Mucosa of rectum (tissue), 2 donors: ENCODE data around the gene RHBDD2.
A peak's percentile ranks its signal among the peaks of the same experiment; 100 is the strongest.
"Not testable (repeated sequence)": the region's sequence is repeated elsewhere in the genome, so short reads cannot be mapped to it uniquely, and the experiment has no call there.

Experiments used
- H3K27ac ChIP-seq, 2 donors: one replicate each; pipeline ENCODE4 v1.7.0; 2013; ENCODE audit warnings: inconsistent platforms in 2 of 2, low read depth in 2 of 2, low read length in 2 of 2
- H3K27me3 ChIP-seq, 2 donors: one replicate each; pipeline ENCODE4 v1.7.0; 2013; ENCODE audit warnings: low read length in 2 of 2; ENCODE audit not compliant: control insufficient read depth in 2 of 2, insufficient read depth in 2 of 2
- H3K36me3 ChIP-seq, 2 donors: one replicate each; pipeline ENCODE4 v1.7.0; 2013; ENCODE audit warnings: low read length in 2 of 2; ENCODE audit not compliant: control insufficient read depth in 2 of 2, insufficient read depth in 2 of 2
- H3K4me1 ChIP-seq, 2 donors: one replicate each; pipeline ENCODE4 v1.7.0; 2013; ENCODE audit warnings: low read length in 2 of 2, mild to moderate bottlenecking in 1 of 2; ENCODE audit not compliant: control insufficient read depth in 2 of 2, insufficient read depth in 2 of 2
- H3K4me3 ChIP-seq, 2 donors: one replicate each; pipeline ENCODE4 v1.7.0; 2013; ENCODE audit warnings: low read length in 2 of 2
- H3K9ac ChIP-seq, 2 donors: one replicate each; pipeline ENCODE4 v1.7.0; 2013; ENCODE audit warnings: low read length in 2 of 2, low read depth in 1 of 2, mild to moderate bottlenecking in 1 of 2
- H3K9me3 ChIP-seq, 2 donors: one replicate each; pipeline ENCODE4 v1.7.0; 2013; ENCODE audit warnings: low read length in 2 of 2; ENCODE audit not compliant: control insufficient read depth in 2 of 2
- donor health status: healthy.
- donor health status: Normal muscosa, but diverticular disease.

RHBDD2 gene

DNA sequence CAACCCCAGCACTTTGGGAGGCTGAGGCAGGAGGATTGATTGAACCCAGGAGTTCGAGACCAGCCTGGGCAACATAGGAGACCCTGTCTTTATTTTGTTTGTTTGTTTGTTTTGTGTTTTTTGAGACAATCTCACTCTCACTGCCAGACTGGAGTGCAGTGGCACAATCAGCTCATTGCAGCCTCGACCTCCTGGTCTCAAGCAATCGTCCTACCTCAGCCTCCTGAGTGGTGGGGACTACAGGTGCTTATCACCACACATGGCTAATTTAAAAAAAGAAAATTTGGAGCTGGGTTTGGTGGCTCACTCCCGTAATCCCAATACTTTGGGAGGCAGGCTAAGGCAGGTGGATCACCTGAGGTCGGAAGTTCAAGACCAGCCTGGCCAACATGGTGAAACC, 34.7 kb upstream of the RHBDD2 start:
- Histone ChIP-seq H3K9me3 (no peaks in the 10 kb centered on the region), H3K4me3 (no peak overlapping the region), H3K4me1 (peaks cover 0 to 3% of the 10 kb centered on the region in 2 donors), H3K27ac (no peak overlapping the region), H3K36me3 (no peaks in the 10 kb centered on the region), H3K9ac (no peak overlapping the region), H3K27me3 (no peaks in the 10 kb centered on the region)

DNA sequence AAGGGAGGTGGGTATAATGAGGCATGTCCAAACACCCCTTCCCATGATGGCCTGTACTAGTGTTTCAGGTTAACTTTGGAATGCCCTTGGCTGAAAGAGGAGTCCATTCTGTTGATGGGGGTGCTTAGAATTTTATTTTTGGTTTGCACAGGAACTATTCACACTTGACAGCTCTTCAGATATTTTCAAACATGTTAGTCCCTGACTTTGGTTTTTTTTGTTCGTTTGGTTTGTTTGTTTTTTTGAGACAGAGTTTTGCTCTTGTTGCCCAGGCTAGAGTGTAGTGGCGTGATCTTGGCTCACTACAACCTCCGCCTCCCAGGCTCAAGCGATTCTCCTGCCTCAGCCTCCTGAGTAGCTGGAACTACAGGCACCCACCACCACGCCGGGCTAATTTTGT, 33.7 kb upstream of the RHBDD2 start:
- not testable (repeated sequence) for H3K4me1 ChIP-seq, H3K36me3 ChIP-seq, H3K27ac ChIP-seq, H3K9ac ChIP-seq, H3K9me3 ChIP-seq, H3K4me3 ChIP-seq, H3K27me3 ChIP-seq

DNA sequence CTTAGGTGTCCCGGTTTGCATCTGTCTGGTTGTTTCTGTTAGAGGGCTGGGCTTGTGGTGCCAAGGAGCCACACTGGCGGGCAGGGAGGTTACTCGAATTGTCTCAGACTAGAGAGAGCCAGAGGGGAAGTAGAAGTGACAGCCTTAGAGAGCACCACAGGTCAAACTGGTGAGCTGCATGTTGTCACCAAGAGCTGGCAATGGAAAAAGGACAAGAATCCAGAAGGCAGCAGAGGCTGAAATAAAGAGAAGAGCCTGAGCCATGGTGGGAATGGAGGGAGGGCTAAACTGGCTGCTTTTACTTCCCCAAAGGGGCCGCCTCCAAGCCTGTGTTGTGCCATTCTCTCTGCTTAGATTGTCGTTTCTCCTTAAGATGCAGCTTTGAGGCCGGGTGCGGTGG, 31.1 kb upstream of the RHBDD2 start:
- Histone ChIP-seq H3K27me3 (no peaks in the 10 kb centered on the region), H3K9ac (no peak overlapping the region), H3K4me1 (peaks cover 0 to 3% of the 10 kb centered on the region in 2 donors), H3K9me3 (no peaks in the 10 kb centered on the region), H3K27ac (no peak overlapping the region), H3K36me3 (no peaks in the 10 kb centered on the region), H3K4me3 (no peak overlapping the region)

DNA sequence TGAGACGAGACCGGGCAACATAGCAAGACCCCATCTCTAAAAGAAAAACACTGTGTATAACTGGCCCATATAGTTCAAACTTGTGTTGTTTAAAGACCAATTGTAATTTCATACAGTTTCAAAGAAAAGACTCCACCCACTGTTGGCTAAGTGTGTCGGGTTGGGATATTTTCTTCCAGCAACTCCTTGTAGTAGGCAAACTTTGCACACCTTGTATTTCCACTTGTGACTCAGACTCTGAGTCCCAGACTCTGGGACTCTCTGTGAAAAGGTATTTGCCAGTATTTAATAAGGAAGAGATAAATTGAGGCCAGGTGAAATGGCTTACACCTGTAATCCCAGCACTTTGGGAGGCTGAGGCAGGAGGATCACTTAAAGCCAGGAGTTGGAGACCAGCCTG, 29.3 kb upstream of the RHBDD2 start:
- no peak overlapping the region for H3K4me3 ChIP-seq
- H3K4me1 ChIP-seq: no peaks in the 10 kb centered on the region
- H3K9ac ChIP-seq: no peak overlapping the region
- H3K36me3 ChIP-seq: no peaks in the 10 kb centered on the region
- H3K27me3 ChIP-seq: no peaks in the 10 kb centered on the region
- no peaks in the 10 kb centered on the region for H3K9me3 ChIP-seq
- no peak overlapping the region for H3K27ac ChIP-seq

DNA sequence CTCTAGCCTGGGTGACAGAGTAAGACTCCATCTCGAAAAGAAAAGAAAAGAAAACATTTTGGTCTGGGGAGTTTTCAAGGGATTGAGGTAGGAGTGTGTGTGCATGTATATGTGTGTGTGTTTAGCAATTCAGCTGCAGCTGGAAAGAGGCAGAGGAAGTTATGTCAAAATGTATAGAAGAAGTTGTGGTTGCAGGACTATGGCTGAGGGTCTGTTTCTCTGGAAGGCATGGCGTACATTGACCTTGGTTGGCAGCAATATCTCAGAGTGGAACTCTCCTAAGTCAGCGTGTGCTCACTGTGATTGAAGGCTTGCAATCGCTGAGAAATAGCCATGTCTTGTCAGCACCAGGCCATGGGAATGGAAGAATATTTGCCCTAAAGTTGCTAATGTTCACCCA, 28.6 kb upstream of the RHBDD2 start:
- Histone ChIP-seq H3K9ac (no peak overlapping the region), H3K9me3 (no peaks in the 10 kb centered on the region), H3K27ac (no peak overlapping the region), H3K27me3 (no peaks in the 10 kb centered on the region), H3K36me3 (no peaks in the 10 kb centered on the region), H3K4me3 (no peak overlapping the region), H3K4me1 (no peaks in the 10 kb centered on the region)

DNA sequence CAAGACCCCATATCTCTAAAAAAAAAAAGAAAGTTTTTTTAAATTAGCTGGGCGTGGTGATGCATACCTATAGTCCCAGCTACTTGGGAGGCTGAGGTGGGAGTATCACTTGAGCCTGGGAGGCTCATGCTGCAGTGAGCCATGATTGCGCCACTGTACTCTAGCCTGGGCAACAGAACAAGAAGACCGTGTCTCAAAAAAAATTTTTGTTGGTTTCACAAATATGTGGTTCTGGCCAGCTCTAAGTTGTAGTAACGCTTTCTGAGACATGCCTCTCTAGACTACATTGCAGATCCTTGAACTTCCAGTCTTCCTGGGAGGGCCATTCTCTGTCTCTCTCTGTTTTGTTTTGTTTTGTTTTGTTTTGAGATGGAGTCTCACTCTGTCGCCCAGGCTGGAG, 24.6 kb upstream of the RHBDD2 start:
- Histone ChIP-seq H3K36me3 (no peaks in the 10 kb centered on the region), H3K9me3 (no peaks in the 10 kb centered on the region), H3K27me3 (no peaks in the 10 kb centered on the region), H3K27ac (no peak overlapping the region), H3K9ac (no peak overlapping the region), H3K4me1 (no peaks in the 10 kb centered on the region), H3K4me3 (no peak overlapping the region)

DNA sequence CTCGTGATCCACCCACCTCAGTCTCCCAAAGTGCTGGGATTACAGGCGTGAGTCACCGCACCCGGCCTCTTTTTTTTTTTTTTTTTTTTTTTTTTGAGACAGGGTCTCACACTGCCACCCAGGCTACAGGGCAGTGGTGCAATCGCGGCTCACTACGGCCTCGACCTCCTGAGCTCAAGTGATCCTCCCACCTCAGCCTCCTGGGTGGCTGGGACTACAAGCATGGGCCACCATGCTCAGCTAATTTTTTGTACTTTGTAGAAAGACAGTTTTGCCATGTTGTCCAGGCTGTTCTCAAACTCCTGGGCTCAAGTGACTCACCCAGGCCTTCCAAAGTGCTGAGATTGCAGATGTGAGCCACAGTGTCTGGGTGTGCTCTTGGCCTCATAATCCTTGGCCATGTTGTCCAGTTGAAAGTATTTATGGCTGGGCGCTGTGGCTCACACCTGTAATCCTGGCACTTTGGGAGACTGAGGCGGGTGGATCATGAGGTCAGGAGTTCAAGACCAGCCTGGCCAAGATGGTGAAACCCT, 24.0 kb upstream of the RHBDD2 start:
- not testable (repeated sequence) for H3K9ac ChIP-seq, H3K36me3 ChIP-seq, H3K4me3 ChIP-seq, H3K9me3 ChIP-seq, H3K27ac ChIP-seq, H3K27me3 ChIP-seq, H3K4me1 ChIP-seq

DNA sequence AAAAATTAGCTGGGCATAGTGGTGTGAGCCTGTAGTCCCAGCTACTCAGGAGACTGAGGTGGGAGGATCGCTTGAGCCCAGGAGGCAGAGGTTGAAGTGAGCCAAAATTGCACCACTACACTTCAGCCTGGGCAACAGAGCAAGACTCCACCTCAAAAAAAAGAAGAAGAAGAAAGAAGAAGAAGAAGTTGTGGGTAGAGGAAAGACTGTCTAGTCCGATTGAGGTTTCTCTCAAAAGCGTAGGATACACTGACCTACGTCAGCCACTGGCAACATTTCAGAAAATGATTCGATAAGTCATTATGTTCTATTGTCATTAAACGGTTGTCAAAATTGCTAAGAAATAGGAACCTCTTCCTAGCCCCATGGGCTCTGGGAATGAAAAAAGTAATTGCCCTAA, 22.3 kb upstream of the RHBDD2 start:
- Histone ChIP-seq H3K4me1 (no peaks in the 10 kb centered on the region), H3K27me3 (no peaks in the 10 kb centered on the region), H3K9ac (no peak overlapping the region), H3K9me3 (no peaks in the 10 kb centered on the region), H3K36me3 (no peaks in the 10 kb centered on the region), H3K4me3 (no peak overlapping the region), H3K27ac (no peak overlapping the region)

DNA sequence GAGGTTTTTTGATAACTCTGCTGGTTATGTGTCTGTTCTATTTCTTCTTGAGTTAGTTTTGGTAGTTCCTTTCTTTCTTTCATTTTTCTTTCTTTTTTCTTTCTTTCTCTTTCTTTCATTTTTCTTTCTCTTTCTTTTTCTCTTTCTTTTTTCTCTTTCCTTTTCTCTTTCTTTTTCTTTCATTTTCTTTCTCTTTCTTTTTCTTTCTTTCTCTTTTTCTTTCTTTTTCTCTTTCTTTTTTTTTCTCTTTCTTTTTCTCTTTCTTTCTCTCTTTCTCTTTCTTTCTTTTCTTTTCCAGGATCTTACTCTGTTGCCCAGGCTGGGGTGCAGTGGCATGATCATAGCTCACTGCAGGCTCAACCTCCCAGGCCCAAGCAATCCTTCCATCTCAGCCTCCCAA, 20.4 kb upstream of the RHBDD2 start:
- no peak overlapping the region for H3K27ac ChIP-seq
- no peaks in the 10 kb centered on the region for H3K27me3 ChIP-seq
- H3K4me1 ChIP-seq: no peaks in the 10 kb centered on the region
- no peak overlapping the region for H3K4me3 ChIP-seq
- H3K36me3 ChIP-seq: no peaks in the 10 kb centered on the region
- no peaks in the 10 kb centered on the region for H3K9me3 ChIP-seq
- no peak overlapping the region for H3K9ac ChIP-seq

DNA sequence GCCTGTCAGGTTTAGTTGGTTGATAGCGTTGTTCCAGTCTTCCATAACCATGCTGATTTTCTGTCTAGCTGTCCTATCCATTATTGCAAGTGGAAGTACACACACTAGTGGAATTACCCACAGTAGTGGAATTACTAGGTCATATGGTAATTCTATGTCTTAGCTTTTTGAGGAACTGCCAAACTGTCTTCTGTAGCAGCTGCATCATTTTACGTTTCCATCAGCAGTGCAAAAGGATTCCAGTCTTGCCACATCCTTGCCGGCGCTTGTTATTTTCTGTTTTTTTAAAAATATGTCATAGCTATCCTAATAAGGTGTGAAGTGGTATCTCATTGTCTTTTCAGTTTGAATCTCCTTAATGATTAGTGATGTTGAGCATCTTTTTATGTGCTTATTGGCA, 17.2 kb upstream of the RHBDD2 start:
- Histone ChIP-seq H3K4me3 (no peak overlapping the region), H3K9ac (no peak overlapping the region), H3K27me3 (no peaks in the 10 kb centered on the region), H3K36me3 (no peaks in the 10 kb centered on the region), H3K4me1 (no peaks in the 10 kb centered on the region), H3K9me3 (no peaks in the 10 kb centered on the region), H3K27ac (peak overlapping the region; percentile 23 to 55)

DNA sequence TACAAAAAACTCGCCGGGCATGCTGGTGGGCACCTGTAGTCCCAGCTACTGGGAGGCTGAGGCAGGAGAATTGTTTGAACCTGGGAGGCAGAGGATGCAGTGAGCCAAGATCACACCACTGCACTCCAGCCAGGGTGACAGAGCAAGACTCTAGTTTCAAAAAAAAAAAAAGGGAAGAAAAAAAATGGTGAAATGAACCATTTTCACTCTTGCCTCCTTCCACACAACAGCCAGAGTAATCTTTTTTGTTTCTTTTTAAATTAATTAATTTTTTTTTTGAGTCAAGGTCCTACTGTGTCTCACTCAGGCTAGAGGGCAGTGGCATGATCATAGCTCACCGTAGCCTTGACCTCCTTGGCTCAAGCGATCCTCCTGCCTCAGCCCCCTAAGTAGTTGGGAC, 14.6 kb upstream of the RHBDD2 start:
- H3K9ac ChIP-seq, H3K4me3 ChIP-seq, H3K36me3 ChIP-seq, H3K9me3 ChIP-seq, H3K27me3 ChIP-seq, H3K27ac ChIP-seq, H3K4me1 ChIP-seq: not testable (repeated sequence)
